NCI-H1417 (cell line): ENCODE data around the gene FKBP9.
"Not testable (repeated sequence)": the region's sequence is repeated elsewhere in the genome, so short reads cannot be mapped to it uniquely, and the experiment has no call there.

Experiments
- DNase-seq, 3 experiments: peaks; one replicate each; lab custom pipeline; 2025; lab: John Stamatoyannopoulos, UW

Gene FKBP9

DNA sequence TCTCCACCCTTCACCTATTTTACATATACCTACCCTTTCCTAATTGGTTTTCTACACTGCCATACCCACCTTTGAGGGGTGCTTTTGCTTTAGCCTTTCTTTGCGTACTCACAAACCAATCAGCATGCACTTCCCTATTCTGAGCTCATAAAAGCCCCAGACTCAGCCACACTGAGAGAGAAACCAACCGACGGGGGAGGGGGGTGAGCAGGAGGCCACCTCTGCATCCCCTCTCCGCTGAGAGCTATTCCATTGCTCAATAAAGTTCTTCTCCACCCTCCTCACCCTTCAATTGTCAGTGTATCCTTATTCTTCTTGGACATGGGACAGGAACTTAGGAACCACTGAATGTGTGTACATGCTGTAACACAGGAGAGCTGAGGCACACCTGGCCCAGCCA is 9.0 kb upstream of the FKBP9 start:
- no peak for DNase-seq

DNA sequence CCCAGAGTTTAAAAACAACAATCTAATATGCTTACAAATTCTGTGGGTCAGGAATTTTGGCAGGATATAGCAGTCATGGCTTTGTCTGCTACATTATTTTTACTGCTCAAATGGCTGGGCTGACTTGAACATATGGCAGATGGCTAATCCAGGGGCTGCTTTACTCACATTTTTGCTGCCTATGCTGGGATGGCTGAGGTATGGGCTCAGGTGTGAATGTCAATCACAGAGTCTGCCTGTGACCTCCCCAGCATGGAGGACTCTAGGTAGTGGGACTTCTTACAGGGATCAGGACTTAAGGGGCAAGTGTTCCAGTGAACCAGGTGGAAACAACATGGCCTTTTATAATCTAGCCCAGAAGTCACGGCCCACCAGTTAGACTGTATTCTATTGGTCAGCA is 4.4 kb upstream of the FKBP9 start:
- no peak for DNase-seq

DNA sequence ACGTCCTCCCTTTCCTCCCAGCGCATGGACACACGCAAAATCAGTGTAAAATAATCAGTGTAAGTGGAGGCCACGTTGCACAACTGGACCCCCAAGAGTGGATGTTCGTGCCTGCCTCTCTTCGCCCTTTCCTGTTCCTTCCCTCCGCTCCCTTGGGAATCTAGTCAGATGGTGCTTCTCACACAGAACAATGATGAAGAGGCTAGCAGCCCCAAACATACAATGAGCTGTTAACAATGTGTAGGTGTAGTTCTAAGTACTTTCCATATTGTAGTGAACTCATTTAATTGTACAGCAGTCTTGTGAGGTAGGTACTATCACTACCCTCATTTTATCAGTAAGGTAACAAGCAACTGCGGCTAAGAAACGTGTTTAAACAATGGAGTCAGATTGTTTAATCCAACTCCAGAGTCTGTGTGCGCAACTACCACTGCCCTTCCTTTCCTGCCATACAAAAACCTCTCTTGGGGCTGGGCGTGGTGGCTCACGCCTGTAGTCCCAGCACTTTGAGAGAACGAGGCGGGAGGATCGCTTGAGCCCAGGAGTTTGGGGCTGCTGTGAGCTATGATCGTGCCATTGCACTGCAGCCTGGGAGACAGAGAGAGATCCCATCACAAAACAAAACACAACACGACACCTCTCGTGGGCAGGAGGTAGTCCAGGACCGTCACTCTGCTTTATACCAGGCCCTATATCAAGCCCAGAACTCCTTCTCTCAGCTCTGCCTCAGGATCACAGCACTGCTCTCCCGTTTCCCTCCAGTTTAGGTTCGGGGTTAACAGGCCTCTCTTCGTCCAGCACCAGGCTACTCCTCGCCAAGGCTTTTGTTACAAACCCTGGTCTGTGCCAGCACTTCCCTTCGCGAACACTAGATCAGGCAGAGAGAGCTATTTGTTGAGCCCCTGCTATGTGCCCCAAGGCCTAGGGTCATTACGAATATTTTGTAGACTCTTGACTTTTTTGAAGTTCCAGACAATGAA is 1.1 kb downstream of the FKBP9 start:
- peak in 2 of 3 experiments; percentile 54 to 76 for DNase-seq

DNA sequence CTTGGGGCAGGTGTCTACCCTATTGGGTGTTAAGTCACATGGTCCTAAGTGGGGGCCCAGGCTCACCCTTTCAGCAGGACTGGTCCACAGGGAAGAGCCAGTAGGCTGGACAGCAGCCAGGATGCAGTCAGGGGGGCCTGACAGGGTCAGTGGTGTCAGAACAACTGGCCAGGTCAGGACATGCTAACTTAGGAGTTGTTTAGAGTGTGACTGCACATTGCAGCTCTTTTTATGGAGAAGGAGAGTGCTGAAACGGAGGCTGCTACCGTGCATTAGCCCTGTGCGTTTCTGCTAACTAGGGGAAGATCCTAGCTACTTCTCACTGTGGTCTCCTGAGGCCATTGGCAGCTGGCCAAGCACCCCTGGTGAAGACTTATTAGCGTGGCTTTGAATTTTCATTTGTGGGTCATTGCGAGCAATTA is 6.7 kb downstream of the FKBP9 start:
- peak in 2 of 3 experiments; percentile 67 to 88 for DNase-seq

DNA sequence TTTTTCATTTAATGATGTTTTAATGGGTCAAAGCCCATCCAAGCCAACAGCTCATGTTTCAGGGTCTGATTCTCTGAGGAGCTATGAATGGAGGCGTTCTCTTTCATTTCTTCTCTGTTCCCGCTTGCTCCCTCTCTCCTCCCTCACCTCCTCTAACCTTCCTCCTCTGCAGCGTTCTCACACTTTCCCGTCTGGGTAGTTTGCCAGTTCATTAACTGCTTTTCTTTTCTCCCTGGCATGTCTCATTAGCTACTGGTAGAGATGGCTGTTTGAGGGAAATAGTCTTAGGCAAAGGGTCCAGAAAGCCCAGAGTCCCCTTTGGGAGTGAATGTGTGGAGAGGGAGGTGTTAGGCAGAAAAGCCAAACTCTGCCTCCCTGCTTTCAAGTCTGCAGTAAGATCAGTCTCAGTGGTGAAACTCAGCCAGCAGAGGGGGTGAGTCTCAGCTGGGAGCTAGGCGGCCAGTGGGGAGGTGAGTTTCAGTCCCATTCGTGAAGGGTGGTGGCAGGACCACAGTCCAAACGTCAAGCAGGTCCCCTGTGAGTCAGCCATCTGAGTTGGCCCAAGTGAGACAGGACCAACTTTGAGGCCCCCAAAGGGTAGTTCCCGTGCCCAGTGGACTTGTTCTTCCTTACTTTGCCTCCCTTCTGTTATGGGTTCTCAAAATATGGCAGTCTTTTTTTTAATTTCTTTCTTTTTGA is 7.4 kb downstream of the FKBP9 start:
- DNase-seq, result peak in 1 of 3 experiments; percentile 31

DNA sequence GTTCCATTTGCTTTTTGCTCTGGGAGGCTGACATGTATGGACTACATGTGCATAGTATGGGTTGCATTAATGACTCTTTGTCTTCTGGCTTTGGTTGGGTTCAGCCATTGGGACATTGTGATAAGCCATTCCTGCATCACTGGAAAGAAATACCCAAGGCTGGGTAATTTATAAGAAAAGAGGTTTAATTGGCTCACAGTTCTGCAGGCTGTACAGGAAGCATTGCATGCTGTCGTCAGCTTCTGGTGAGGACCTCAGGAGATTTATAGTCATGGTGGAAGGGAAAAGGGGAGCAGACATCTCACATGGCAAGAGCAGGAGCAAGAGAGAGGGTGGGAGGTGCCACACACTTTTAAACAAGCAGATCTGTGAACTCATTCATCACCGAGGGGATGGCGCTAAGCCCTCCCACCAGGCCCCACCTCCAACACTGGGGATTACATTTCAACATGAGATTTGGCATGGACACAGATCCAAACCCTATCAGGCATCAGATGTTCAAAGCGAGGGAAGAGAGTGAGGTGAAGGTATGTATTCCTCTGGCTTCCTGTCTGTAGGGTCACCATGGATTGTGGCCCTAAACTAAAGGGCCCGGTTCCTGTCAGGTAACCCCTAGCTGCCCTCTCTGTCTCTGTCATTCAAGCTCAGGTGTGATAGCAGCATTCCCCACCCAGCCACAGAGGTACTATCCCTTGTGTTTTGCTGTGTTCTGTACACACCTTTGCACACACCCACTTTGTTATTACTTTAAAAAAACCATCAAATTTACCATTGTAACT is 9.4 kb downstream of the FKBP9 start:
- DNase-seq, result not testable (repeated sequence)

DNA sequence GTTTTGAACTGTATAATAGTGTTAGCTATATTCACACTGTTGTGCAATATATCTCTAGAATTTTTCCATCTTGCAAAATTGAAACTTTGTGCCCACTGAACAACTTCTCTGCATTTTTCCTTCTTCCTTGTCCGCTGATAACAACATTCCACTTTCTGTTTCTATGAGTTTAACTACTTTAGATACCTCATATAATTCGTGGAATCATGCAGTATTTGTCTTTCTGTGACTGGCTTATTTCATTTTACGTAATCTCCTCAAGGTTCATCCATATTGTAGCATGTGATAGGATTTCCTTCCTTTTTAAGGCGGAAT is 10.0 kb downstream of the FKBP9 start:
- DNase-seq, result not testable (repeated sequence)

DNA sequence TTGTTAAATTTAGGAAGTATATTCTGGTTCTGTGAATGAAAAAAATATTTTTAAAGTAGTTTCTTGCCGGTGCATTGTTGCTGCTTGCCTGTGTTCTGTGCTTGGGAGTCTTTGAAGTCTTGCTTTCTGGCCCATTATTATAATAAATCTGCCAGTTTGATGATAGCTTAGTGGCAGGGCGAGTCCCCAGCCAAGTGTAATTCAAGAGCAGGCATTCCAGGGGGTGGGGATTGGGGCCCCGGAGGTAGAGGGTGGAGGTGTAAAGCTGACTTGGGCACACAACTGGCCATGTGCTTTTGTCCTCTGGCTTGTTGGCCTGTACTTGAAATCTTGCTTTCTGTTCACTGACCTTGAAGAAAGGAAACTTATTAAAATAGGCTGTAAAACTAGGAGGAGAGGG is 14.7 kb downstream of the FKBP9 start:
- DNase-seq, result peak in 1 of 3 experiments; percentile 12

DNA sequence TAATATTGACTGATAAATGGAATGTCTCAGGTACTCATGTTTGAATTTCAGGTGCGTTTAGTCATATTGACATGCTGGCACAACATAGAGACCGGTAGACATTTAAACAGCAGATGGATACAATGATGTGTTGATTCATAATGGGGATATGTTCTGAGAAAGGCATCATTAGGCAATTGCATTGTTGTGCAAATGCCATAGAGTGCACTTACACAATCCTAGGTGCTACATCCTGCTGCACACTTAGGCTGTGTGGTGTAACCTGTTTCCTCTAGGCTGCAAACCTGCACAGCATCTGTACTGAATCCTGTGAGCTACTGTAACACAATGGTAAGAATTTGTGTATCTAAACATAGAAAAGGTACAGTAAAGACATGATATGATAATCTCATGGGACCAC is 19.9 kb downstream of the FKBP9 start:
- DNase-seq, result not testable (repeated sequence)

DNA sequence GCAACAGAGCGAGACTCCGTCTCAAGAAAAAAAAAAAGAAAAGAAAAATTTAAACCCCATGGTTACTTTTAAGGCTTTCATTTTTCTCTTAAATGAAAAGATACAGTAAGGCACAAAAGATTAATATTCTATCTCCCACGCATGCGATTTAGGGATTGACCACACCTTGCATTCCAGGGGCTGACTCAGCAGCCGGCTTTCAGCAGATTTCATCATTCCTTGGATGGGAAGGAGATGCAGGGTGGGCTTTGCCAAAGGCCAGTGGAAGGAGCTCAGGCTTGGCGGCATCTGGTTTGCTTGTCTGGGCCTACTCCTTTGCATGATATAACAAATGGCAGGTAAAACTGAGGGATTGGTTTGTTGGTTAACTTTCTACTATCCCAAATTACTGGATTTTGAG is 22.0 kb downstream of the FKBP9 start:
- DNase-seq, result not testable (repeated sequence)

DNA sequence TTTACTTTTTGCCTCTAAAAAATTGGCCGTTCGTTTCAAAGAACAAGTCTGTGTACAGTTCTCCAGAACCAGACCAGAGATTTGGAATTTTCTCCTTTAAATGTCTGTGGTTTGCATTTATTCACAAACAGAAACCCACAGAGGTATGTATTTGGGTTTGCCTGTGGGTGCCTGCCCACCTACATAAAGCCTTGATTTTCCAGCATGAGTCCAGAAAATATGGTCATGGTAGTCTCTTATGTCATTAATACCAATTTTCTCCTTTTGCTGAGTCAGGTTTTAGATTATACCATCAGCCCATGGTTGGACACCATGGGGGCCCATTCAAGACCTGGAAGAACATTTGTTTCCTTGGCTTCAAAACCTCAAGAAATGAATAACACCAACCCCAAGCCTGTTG is 22.7 kb downstream of the FKBP9 start:
- DNase-seq, result not testable (repeated sequence)

DNA sequence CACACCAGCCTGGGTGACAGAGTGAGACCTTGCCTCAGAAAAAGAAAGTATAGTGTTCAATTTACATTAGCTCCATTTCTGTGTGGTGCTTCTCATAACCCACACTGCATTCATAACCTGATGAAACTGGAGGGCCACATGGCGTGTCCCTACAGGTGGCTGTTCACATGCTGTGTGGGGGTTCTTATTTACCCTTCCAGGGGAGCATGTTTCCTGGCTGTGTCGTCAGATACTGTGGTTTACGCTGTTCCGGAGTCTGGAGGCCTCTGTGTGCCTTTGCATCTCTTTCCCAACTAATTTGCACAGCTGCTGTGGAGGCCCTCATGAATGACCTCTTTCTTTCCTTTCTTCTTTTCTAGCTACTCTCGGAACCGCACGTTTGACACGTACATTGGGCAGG is 30.9 kb downstream of the FKBP9 start:
- DNase-seq, result peak in 2 of 3 experiments; percentile 38 to 70

DNA sequence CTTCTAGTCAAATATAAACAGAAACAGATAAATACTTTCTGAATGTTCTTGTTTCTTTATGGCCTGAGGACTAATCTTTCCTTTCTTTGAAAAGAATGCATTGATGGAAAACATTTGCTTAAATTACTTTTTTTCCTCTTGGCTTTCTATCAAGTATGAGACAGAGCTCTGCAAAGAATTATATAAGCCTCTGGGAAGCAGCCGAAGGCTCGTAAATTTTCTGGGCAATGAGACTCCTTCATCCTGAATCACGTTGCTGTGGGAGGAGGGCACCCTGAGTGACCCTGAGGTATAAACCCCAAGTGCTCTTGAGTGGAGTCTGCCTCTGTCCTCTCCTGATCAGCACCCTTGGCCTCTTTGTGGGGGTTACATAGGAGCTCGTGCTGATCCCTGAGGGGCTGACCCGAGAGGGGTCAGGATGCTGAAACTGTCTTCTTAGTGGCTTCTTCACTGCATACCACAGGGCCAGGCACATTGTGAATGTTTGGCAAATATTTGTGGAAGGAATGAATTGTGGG is 33.9 kb downstream of the FKBP9 start:
- DNase-seq, result not testable (repeated sequence)

DNA sequence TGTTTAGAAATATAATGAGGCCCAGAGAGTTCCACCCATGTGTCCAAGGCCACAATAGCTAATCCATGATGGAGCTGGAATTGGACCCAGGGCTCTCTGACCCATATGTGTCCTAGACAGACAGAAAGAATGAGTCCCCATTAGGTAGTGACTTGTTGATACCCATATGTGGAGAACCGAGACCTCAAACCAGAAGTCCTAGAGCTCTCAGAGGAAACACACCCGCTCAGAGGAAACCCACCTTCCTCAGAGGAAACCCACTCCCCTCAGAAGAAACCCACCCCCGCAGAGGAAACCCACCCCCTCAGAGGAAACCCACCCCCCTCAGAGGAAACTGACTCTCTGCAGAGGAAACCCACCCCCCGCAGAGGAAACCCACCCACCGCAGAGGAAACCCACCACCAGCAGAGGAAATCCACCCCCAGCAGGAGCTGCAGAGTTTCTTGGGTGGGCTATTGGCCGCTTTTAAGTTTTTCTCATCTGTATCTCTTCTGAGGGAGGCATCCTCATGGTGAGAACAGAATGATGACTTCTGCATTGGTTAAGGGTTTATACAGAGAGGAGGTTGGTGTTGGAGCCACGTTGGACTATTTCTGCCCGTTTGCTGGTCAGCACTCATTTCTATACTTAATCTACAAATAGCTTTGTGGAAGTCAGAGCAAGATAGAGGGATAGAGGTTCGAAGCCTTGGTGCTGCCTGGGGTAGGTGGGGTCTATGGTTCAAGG is 34.9 kb downstream of the FKBP9 start:
- not testable (repeated sequence) for DNase-seq

DNA sequence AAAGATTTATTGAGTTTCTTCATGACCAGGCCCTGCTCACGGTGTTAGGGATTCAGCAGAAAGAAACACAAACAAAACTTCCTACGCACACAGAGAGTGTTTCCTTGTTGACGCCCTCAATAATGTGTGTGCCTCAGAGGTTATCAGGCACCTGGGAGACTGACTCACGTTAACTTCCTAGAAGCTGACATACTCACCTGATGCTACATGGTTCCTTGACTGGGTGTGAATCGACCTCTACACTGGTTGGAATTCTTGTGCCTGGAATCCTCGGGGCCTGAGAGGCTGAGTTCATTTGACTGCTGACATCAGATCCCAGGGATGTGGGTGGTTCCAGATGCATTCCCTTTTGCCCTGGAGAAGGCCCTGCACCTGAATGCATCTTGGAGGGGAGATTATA is 35.5 kb downstream of the FKBP9 start:
- not testable (repeated sequence) for DNase-seq

DNA sequence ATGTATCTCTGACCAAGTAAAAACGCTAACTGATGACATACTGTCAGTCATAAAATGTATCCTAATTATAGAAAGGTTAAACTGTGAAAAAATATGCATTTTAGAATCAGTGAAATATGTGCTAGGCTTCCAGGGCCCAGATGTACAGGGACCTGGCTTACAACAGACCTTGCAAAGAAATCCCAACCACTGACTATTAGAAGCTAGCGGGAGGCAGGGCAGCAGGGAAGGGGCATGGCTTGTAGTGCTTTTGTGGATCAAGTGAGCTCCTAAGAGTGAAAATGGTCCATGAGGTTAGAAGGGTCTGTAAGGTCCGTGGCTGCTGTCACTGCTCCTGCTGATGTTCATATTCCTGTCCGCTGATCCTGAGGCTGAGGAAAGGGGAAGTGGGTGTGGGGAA is 40.7 kb downstream of the FKBP9 start:
- peak in 1 of 3 experiments; percentile 71 for DNase-seq

DNA sequence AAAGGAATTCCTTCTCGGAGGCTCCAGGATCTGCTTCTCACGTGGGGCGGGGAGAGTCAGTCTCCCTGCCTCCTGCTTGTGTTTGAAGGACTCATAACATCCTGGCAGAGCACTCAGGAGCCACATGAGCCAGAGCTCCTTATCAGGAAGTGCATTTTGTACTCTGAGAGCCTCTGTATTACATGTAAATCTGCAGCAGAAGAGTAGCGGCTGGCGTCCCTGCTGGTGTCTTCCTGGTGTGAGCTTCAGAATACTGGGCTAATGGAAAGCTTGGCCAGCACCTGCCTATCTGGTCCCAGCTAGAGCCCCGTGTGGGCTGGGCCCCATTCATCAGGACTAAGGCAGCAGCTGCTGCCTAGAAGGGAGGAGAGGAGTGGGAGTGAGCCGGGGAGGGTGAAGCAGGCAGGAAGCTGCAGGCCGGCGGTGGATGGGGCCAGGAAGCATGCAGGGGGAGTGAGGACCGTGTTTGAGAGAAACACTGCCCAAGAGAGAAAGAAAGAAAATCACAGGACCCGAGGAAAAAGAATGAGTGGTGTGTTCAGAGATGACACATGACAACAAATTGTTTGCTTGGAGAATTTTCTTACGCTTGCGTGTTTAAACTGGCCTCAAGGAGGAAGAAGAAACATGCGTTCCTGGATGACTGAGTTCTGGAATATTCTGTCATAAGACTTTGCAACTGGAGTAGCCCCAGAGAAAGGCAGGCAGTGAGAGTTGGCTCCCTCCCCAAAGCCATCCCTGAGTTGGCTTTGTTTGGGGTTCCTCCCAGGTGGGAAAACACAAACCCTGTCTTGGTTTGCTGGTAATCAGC is 41.3 kb downstream of the FKBP9 start:
- peak; percentile 63 to 87 (median 68) for DNase-seq

DNA sequence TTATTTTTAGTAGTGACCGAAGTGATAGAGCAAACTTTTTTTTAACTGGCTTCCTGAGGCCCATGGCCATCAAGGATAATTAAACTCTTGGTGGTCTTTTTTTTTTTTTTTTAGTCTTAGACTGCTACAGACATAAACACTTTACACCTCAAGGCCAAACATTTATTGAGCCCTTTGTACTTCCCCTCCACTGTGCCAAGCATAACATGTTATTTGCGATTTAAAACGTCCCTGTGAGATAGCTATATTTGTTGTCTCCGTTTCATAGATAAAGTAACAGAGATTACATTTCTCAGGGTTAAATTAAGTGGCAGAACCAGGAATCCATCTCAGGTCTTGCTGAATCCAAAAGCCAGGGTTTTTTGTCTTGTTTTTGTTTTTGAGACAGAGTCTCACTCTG is 42.1 kb downstream of the FKBP9 start:
- DNase-seq, result peak in 1 of 3 experiments; percentile 18

DNA sequence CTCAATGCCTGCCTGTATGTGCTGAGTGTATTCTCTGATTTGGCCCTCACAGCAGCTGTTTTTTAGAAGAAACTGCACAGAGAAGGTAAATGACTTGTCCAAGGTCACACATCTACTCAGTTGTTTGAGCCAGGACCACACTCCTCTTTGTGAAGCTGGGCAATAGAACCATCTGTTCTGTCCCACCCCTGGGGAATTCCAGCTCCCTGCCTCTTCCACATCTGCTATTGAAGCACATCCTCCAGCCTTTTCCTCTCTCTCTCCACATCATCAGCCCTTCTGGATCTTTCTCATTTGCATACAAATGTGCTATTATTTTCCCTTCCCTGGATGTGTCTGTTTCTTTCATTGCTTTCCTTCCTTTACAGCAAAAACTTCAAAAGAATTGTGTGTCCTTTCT is 45.9 kb downstream of the FKBP9 start:
- DNase-seq, result not testable (repeated sequence)

DNA sequence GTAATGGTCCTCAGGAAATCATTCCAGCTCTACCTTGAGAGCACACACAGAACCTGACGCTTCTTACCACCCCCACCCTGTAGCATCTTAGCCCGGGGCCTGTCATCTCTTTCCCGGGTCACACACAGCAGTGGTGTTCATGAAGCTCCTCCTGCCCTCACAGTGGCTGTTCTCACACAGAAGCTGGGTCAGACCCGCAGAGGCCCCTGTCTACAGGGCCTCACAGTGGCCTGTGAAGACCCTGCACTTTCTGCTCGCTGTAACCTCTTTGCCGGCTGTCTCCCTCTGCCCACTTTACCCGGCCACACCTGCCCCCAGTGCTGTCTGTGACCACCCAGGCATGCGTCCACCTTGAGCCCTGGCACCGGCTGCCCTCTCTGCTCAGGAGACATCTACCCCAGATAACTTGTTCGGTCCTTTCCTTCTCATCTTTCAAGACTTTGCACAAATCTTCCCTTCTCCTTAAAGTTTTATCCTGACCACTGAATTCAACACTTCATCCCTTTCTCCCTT is 46.9 kb downstream of the FKBP9 start:
- DNase-seq, result not testable (repeated sequence)
